Activated CD4-positive, alpha-beta memory T cell treated with anti-CD3 and anti-CD28 coated beads, Interleukin-2, amount 10 ng/mL, durations not matched to agents 7 days and 5 days (primary cell): ENCODE results near the gene SFT2D1. TPM values are rescaled to one million over a fixed set of nuclear protein-coding genes. Genes with fewer than 3 reads are reported as not detected.

Experiments used
- CTCF ChIA-PET: fragments of 350-600 bp; sonication (Branson Sonifier 250); formaldehyde crosslinking; loops from one replicate; lab custom pipeline; 2021; ENCODE audit warnings: antibody characterized with exemption, inconsistent platforms; lab: Charles Lee
- POLR2A ChIA-PET: fragments of 350-600 bp; sonication (Branson Sonifier 250); formaldehyde crosslinking; loops from one replicate; lab custom pipeline; 2021; ENCODE audit warnings: antibody characterized with exemption; lab: Charles Lee
- DNase-seq: peaks from one replicate; pipeline ENCODE4 v3.0.0-alpha.2; 2020
- H3K27ac Mint-ChIP-seq: one replicate; pipeline ENCODE4 v1.8.0; 2021; ENCODE audit warnings: mild to moderate bottlenecking, mixed read lengths
- H3K27me3 Mint-ChIP-seq: one replicate; pipeline ENCODE4 v1.8.0; 2021; ENCODE audit warnings: mixed read lengths
- H3K36me3 Mint-ChIP-seq: one replicate; pipeline ENCODE4 v1.8.0; 2021; ENCODE audit warnings: low read depth, mixed read lengths
- H3K4me1 Mint-ChIP-seq: one replicate; pipeline ENCODE4 v1.8.0; 2021; ENCODE audit warnings: mixed read lengths
- H3K4me3 Mint-ChIP-seq: one replicate; pipeline ENCODE4 v1.8.0; 2021; ENCODE audit warnings: mild to moderate bottlenecking, mixed read lengths
- H3K9me3 Mint-ChIP-seq: one replicate; pipeline ENCODE4 v1.8.0; 2021; ENCODE audit warnings: mixed read lengths
- total RNA-seq, 2 experiments: library from RNA; stranded (reverse); gene quantifications; one replicate each; pipeline ENCODE4 v1.2.3, GENCODE V29; 2021

SFT2D1 gene
- total RNA-seq, 2 experiments from 2014 or later, result 70.0 to 72.0 TPM

DNA sequence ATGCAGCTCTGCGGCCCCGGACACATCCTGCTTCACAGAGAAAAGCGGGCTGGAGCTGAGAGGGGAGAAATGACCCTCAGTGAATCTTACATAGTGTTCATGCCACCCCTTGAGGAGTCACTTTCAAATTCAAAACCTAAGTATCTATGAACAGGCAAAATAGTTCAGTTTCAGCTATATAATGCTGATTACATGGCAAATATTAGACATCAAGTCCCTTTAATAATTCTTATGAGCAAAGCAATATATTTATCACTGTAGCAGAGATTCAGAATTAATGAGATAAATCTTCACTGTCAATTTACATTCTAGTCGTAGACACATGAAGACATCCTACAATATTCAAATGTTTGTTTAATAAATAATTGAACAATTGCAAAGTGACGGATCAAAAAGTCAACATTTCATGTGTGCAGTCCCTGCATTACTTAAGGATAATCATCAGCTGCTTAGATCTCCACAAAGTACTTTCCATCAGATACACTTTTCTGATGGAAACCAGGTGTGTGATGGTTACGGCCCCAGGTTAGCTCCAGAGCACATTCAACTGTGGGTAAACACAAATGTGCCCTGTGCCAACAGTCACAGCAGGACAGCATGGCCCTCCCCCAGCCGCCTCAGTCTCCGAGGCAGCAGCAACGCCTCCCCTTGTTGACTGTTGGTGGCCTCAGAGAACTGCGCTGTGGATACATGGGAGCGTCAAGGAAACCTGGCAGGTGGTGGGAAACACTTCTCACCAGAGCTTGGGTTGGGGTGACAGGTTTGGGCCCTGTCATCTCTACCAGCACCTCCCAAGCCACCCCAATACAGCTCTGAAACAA lies 33.4 kb downstream of the SFT2D1 start:
- POLR2A ChIA-PET, result interaction anchor here (1.8 kb wide), 1 partner anchor 33 kb away, joined by 6 read pairs; the partner anchor contains the start of gene SFT2D1

DNA sequence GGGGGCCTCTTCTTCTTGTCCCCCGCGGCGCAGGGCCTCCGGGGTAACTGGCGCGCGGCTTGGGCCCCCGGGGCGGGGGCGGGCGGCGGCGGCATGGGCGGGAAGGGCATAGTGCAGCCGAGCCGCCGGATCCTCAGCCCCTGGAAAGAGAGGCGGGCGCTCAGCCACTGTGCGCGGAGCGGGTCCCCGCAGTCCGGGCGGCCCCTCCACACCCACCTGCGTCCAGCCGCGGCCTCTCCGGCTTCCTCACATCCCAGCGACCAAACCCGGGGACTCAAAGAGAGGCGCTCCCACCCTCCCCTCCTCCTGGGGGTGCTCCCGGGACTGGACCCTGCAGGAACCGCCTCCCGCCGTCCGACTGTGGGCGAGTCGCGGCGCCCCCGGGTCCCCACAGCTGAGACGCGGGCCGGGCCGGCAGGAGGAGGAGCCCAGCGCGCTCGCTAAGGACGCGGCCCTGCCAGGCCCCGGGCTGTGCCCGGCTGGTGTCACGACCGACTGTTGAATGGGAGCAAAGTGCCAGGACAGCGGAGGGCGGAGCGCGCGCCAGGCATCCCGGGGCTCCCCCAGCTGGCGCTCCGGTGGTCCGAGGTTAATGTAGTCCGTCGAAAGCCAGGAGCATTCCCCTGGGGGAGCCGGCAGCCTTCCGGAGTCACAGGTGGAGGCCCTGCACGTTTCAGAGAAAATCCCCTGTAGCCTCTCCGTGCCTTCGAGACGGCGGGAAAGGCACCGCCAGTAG lies 34.1 kb downstream of the SFT2D1 start, which contains the start of gene PRR18:
TSS of gene PRR18 (minus strand) at position 360 of the 736 bp plus-strand sequence. CDS start at position 110, 250 bp downstream.
- Mint-ChIP-seq H3K9me3 (no peaks in the 10 kb centered on the region), H3K27ac (no peak within 1 kb of the TSS), H3K4me3 (peak within 1 kb of the TSS; percentile 17), H3K27me3 (peaks cover 46% of the 10 kb centered on the region), H3K36me3 (no peaks in the 10 kb centered on the region), H3K4me1 (peaks cover 5% of the 10 kb centered on the region)
- ChIA-PET CTCF (interaction anchor here (1.2 to 4.1 kb wide), 2 partner anchors 73 to 92 kb away, joined by 3 to 25 read pairs; no protein-coding TSS in a partner anchor), POLR2A (interaction anchor here (1.8 kb wide), 1 partner anchor 34 kb away, joined by 6 read pairs; the partner anchor contains the start of gene SFT2D1)
- no peak for DNase-seq

More for the DNA sequence above, 33.4 kb downstream of the SFT2D1 start:
- CTCF ChIA-PET, result interaction anchor here (1.2 to 4.1 kb wide), 2 partner anchors 72 to 92 kb away, joined by 3 to 25 read pairs; no protein-coding TSS in a partner anchor
- H3K4me3 Mint-ChIP-seq, result no peak overlapping the region
- no peaks in the 10 kb centered on the region for H3K9me3 Mint-ChIP-seq
- no peaks in the 10 kb centered on the region for H3K36me3 Mint-ChIP-seq
- no peak for DNase-seq
- H3K27me3 Mint-ChIP-seq, result peaks cover 45% of the 10 kb centered on the region
- H3K4me1 Mint-ChIP-seq, result peaks cover 5% of the 10 kb centered on the region
- no peak overlapping the region for H3K27ac Mint-ChIP-seq

DNA sequence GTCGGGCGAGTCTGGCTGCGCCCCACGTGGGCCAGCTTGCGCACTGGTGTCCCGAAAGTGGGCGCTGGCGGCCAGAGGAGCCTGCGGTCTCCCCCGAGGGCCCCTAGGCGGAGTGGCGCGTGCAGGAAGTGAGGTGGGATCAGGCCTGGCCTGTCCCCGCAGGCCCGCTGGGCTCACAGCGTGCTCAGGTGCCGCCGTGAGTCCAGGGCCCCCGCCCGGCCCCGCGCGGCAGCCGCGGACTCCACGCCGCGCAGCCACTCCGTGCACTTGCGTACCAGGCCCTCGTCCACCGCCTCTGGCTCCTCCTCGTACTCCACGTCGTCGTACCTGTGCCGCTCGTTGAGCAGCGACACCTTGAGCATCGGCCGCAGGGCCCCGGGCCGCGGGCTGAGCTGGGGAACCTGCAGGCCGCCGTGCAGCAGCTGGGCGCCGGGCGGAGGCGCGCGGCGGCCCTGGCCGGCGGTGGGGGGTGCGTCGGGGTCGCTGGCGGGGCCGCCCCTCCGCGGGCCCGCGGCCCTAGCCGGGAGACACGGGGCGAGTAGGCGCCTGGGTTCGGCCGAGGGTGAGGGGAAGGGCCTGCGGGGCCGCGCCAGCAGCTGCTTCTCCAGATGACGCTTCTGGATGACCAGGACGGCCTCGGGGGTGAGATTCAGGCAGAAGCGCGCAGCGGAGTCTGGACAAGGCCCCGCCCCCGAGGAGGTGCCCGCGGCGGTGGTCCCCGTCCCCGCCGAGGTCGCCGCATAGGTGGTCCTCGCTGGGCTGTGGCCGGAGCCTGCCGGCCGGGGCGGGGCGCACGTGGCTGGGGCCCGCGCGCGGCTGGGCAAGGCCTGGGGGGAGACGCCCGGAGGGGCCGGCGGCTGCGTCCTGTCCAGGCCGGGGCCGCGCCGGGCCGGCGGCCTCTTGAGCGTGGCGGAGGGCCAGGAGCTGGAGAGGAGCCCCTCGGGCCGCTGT lies 35.0 kb downstream of the SFT2D1 start:
- ChIA-PET POLR2A (interaction anchor here (1.8 kb wide), 1 partner anchor 35 kb away, joined by 6 read pairs; the partner anchor contains the start of gene SFT2D1), CTCF (interaction anchor here (1.0 kb wide), 1 partner anchor 240 kb away, joined by 3 read pairs; no protein-coding TSS in a partner anchor)
- peaks cover 5% of the 10 kb centered on the region for H3K4me1 Mint-ChIP-seq
- peaks cover 44% of the 10 kb centered on the region for H3K27me3 Mint-ChIP-seq
- no peak overlapping the region for H3K27ac Mint-ChIP-seq
- no peaks in the 10 kb centered on the region for H3K9me3 Mint-ChIP-seq
- no peaks in the 10 kb centered on the region for H3K36me3 Mint-ChIP-seq
- no peak for DNase-seq
- H3K4me3 Mint-ChIP-seq, result peak overlapping the region; percentile 17

DNA sequence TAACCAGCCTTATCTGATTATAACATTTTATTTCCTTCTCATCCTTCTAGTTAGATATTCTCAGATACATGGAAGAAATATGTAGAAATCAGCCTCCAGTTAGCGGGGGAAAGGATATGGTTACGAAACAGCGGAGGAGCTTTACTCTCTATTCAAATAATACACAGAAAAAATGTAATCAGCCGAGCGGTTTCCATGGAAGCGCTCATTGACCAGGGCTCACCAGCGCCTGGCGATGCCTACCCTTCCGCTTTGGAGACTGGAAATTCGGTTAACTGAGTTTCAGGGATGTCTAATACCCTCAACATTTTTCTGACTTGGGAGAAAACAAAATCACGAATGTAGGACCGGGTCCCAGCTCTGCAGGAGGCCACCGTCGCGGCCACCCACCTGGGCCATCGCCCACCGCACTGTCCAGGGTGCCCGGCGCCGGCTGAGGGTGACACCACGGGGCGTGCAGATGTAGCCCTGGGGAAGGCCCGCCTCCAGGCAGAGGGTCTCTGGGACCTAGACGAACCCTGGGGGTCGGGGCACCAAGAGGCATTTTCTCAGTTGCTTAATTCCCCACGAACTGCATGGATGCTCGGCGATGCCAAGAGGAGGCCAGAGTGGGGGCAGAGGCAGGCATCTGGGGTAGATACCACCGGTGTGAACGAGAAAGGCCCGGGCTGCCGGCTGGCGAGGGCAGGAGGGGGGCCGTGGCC lies 35.8 kb downstream of the SFT2D1 start:
- no peak for DNase-seq
- Mint-ChIP-seq H3K36me3 (no peaks in the 10 kb centered on the region), H3K9me3 (no peaks in the 10 kb centered on the region), H3K27ac (no peak overlapping the region), H3K27me3 (peaks cover 44% of the 10 kb centered on the region), H3K4me1 (peaks cover 5% of the 10 kb centered on the region), H3K4me3 (no peak overlapping the region)
- CTCF ChIA-PET, result interaction anchor here (1.0 kb wide), 1 partner anchor 241 kb away, joined by 3 read pairs; no protein-coding TSS in a partner anchor
- POLR2A ChIA-PET, result no interaction called here

DNA sequence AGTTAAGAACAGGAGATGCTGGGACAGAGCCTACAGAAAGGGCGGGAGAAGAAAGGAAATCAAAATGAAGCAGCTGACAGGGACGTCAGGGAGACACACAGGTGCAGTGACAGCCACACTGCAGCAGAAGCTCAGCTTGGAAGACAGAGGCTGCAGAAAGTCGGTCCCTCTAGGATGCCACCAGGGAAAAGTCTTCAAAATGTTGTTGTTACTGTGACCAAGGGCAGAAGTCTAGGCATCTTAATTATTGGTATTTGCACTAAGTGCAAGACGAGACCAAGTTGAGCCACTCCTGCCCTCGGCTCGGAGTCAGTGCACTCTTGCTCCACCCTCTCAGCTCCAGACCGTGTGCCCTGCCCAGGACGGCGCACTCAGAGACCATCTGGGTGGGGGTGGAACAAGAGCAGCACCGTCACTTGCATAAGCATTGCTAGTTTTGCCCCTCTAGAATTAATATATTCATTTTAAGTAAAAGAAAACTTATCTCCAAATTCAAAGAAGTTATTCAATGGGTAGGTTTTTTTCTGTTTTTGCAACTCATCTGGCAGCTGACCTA lies 36.7 kb downstream of the SFT2D1 start:
- CTCF ChIA-PET, result interaction anchor here (0.9 to 2.5 kb wide), 3 partner anchors 8 to 95 kb away, joined by 4 to 9 read pairs (median 8); no protein-coding TSS in a partner anchor
- no peak for DNase-seq
- peaks cover 44% of the 10 kb centered on the region for H3K27me3 Mint-ChIP-seq
- H3K27ac Mint-ChIP-seq, result no peak overlapping the region
- H3K4me1 Mint-ChIP-seq, result peaks cover 5% of the 10 kb centered on the region
- H3K4me3 Mint-ChIP-seq, result no peak overlapping the region
- H3K36me3 Mint-ChIP-seq, result no peaks in the 10 kb centered on the region
- POLR2A ChIA-PET, result no interaction called here
- no peaks in the 10 kb centered on the region for H3K9me3 Mint-ChIP-seq

DNA sequence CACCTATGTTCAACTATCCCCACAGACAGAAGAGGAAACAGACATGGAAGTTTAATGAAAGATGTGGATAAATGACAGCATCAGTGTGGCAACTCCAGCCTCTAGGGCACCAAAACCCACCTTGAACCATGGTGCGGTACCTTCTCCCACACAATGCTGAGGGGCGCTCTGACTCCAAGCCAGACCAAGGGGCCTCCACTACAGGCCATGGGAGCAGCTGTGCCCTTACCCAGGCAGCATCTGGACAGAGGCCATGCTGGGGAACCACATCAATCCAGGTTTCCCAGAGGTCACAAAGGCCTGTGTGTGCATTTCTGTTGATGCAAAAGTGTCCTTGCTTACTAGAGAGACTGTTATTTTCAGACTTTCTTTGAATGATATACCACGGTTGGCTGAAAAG lies 38.2 kb downstream of the SFT2D1 start:
- CTCF ChIA-PET, result interaction anchor here (2.4 to 2.5 kb wide), 2 partner anchors 9 to 96 kb away, joined by 8 to 9 read pairs; no protein-coding TSS in a partner anchor
- Mint-ChIP-seq H3K9me3 (no peaks in the 10 kb centered on the region), H3K27ac (no peak overlapping the region), H3K27me3 (peaks cover 32% of the 10 kb centered on the region), H3K36me3 (no peaks in the 10 kb centered on the region), H3K4me1 (peaks cover 5% of the 10 kb centered on the region), H3K4me3 (no peak overlapping the region)
- POLR2A ChIA-PET, result no interaction called here
- no peak for DNase-seq

DNA sequence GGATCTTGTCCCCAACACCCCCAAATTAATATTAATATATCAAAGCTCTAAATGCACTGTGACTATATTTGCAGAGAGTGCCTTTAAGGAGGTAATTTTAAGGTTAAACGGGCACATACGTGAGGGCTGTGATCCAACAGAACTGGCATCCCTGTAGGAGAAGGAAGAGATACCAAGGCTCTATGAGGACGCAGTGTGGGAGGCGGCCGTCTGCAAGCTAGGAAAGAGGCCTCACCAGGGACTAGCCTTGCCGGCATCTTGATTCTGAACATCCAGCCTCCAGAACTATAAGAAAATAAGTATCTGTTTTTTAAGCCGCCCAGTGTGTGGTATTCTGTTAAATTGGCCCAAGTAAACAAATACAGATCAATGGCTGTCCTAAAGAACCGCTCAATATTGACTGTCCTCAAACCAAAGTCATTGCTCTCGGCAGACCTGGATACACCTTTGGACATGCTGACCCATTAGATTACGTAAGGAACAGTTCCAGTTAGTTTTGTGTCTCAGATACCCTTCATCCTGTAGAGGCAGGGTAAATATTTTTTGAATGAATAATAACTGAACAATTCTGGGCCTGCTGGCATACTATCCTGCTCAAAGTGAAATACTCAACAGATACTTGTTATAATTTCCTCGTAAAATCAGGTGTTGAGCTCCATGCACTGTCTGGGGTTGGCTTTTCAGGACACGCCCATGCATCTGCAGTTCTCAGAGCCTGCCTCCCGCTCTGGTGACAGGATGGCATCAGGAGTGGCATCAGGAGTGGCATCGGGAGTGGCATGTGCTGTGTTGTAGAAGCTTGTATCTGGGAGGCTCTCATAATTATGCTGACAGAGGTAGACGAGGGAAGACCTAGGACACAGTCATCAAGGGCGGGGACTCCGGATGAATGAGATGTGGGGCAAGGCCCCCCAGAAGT lies 40.5 kb downstream of the SFT2D1 start:
- Mint-ChIP-seq H3K4me1 (peaks cover 1% of the 10 kb centered on the region), H3K27ac (no peak overlapping the region), H3K9me3 (no peaks in the 10 kb centered on the region), H3K27me3 (peaks cover 31% of the 10 kb centered on the region), H3K4me3 (no peak overlapping the region), H3K36me3 (no peaks in the 10 kb centered on the region)
- no peak for DNase-seq
- POLR2A ChIA-PET, result no interaction called here
- CTCF ChIA-PET, result no interaction called here

DNA sequence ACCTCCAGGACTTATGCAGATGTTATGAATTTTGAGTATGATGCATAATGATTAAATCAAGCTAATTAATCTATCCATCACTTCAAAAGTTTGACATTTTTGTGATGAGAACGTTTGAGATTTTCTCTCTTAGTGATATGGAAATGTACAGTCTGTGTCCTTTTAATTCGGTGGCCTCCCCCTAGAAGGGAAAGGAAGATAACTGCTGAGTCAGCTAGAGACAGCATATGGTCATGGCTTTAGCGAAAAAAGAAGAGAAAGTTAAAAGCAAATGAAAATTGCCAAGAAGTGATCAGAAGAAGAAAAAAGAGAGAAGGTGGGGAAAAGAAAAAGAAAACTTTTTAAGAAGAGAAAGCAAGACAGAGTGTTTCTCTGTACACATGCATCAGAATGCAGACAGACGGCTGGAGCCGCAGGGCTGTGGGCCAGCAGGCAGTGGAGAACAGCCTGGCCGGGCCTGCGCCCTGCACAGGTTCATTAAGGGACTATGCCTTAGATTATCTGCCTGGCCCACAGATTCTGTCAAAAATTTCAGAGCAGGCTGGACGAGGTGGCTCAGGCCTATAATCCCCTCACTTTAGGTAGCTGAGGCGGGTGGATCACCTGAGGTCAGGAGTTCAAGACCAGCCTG lies 41.9 kb downstream of the SFT2D1 start:
- Mint-ChIP-seq H3K27me3 (peaks cover 28% of the 10 kb centered on the region), H3K4me1 (no peaks in the 10 kb centered on the region), H3K9me3 (no peaks in the 10 kb centered on the region), H3K4me3 (no peak overlapping the region), H3K27ac (no peak overlapping the region), H3K36me3 (no peaks in the 10 kb centered on the region)
- ChIA-PET CTCF (interaction anchor here (1.5 kb wide), 1 partner anchor 13 kb away, joined by 4 read pairs; no protein-coding TSS in a partner anchor), POLR2A (no interaction called here)
- no peak for DNase-seq

DNA sequence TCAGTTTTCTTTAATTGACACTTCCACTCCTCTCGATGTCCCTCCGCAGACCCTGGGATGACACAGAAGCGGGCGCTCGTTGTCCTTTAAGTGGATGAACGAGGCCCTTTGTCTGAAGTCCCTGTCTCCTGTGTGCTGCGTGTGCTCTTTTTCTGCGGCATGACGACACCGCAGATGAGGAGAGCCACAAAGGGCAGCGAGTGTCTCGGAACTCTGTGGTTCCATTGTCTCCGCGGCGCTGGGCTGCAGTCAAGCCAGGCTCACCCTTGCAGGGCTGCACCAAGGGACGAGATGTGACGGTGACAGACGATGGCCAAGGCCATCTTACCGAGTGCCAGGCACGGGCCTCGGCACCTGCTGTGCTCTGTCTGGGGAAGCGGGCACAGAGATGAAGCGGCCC lies 44.7 kb downstream of the SFT2D1 start:
- DNase-seq, result no peak
- H3K9me3 Mint-ChIP-seq, result no peaks in the 10 kb centered on the region
- no peak overlapping the region for H3K27ac Mint-ChIP-seq
- no peaks in the 10 kb centered on the region for H3K36me3 Mint-ChIP-seq
- H3K4me3 Mint-ChIP-seq, result no peak overlapping the region
- no peaks in the 10 kb centered on the region for H3K4me1 Mint-ChIP-seq
- ChIA-PET POLR2A (no interaction called here), CTCF (no interaction called here)
- peaks cover 32% of the 10 kb centered on the region for H3K27me3 Mint-ChIP-seq

DNA sequence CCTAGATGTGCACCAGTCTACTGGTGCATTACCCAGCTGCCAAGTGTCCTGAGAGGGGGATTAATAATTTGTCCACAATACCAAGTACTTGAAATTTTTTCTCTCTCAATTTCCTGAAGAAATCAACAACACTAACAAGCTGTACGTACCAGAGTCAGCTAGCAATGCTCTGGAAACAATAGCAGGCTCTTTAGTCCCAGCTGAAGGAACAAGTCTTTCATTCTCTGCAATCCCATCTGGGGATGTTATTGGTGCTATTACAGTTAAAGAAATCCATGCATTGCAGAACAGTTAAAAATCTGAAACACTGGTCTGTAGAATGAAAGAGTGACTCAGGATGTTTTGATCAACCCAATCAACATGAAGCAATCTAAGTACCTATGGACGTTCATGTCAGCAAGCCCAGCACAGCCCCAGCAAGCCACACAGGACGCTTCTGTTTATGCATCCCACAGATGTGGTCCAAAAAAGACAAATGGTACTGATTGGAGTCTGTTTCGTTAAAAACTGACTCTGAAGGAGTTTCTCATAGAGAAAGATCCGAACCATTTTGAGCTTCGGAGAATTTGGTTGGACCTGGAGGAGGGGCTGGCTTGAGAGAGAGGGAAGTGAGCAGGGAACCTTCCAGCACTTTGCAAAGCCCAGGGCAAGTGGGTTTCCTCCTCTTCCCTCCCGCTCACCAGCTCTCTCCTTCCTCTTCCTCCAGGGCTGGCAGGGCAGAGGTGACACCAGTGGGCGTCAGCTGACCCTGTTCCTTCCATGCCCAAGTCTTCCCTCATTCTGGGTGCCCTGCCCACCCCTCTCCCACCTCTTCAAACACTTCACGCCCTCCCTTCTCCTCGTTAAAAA lies 46.1 kb downstream of the SFT2D1 start:
- Mint-ChIP-seq H3K9me3 (no peaks in the 10 kb centered on the region), H3K4me1 (no peaks in the 10 kb centered on the region), H3K27me3 (peaks cover 40% of the 10 kb centered on the region), H3K4me3 (no peak overlapping the region), H3K36me3 (no peaks in the 10 kb centered on the region), H3K27ac (no peak overlapping the region)
- CTCF ChIA-PET, result interaction anchor here (1.5 kb wide), 1 partner anchor 85 kb away, joined by 5 read pairs; no protein-coding TSS in a partner anchor
- DNase-seq, result no peak
- POLR2A ChIA-PET, result no interaction called here
